ENCODE measurements around the gene SERPINH1. TPM values are rescaled to one million over a fixed set of nuclear protein-coding genes. Genes with fewer than 3 reads are reported as not detected.

Gene SERPINH1
- total and polyA plus RNA-seq, 2 donors (not counting 3 experiments of a cell fraction or from before 2014, with no cell fraction given): 409 to 816 TPM

DNA sequence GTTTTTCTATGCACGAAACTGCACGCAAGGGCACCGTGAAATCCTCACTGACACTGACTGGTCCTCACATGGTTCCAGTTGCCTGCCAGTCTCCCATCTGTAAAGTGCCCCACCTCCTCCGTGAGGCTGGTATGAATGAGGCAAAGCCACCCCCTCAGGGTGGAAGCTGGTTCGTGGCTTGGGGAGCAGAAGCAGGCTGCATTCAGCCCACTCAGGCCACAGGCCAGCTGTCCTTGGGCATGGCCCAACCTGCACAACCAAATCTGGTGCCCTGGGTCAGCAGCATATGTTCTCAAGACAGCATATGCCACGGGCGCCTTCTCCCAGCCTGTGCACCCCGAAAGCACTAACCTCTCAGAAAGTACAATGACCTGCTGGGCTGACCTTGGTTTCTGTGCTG, 29.3 kb downstream of the SERPINH1 start:
- Histone ChIP-seq H3K4me3 (replicated peaks in 1 of 3; ENCODE audit: insufficient read depth in 1 of 3, low read depth in 1 of 3, low read length in 3 of 3) (no peak overlapping the region), H3K4me1 (ENCODE audit: control insufficient read depth, extremely low read depth, insufficient read depth, low read length) (peaks cover 7% of the 10 kb centered on the region), H3K9me1 (replicated peaks; ENCODE audit: control insufficient read depth, extremely low read depth, insufficient read depth, low read length) (no peaks in the 10 kb centered on the region), H3K79me2 (ENCODE audit: control insufficient read depth, insufficient read depth, low read length) (no peaks in the 10 kb centered on the region), H3K27me3 (ENCODE audit: control insufficient read depth in 2 of 2, insufficient read depth in 2 of 2, low read length in 2 of 2) (no peaks in the 10 kb centered on the region), H3K9ac (replicated peaks; ENCODE audit: extremely low read depth, insufficient read depth, low read length) (no peak overlapping the region), H3K4me2 (ENCODE audit: insufficient read depth, low read length) (no peak overlapping the region), H2AFZ (ENCODE audit: low read depth, low read length) (no peak overlapping the region), H3K36me3 (ENCODE audit: control insufficient read depth in 2 of 2, extremely low read depth in 1 of 2, insufficient read depth in 2 of 2, low read length in 2 of 2) (no peaks in the 10 kb centered on the region), H4K20me1 (replicated peaks; ENCODE audit: control insufficient read depth, extremely low read depth, insufficient read depth, low read length) (no peaks in the 10 kb centered on the region), H3K27ac (ENCODE audit: insufficient read depth, low read depth, low read length) (no peak overlapping the region), H3K9me3 (replicated peaks; ENCODE audit: control insufficient read depth, insufficient read depth, low read length) (no peaks in the 10 kb centered on the region)
- POLR2A ChIA-PET: interaction anchor here (0.7 kb wide), 1 partner anchor 18 kb away, joined by 3 read pairs; no protein-coding TSS in a partner anchor
- intact Hi-C loops (cut with micrococcal nuclease): no loop called here
- FAIRE-seq (no peak), DNase-seq (ENCODE audit: low read depth, low spot score) (no peak)
- BruUV-seq (replicated peaks): no TSS peak
- CTCF ChIA-PET: no interaction called here
- dilution Hi-C loops (cut with MboI; ENCODE audit: extremely low pct_ligation_motif_present, low sequenced_read_pairs): no loop called here
- TF ChIP-seq GATA2 (IDR thresholded peaks at IDR 0.05; ENCODE audit: insufficient read depth, insufficient read length, low read depth, low read length) (no peak), POLR2A (IDR thresholded peaks at IDR 0.05; ENCODE audit: low read depth, low read length) (no peak), MAX (IDR thresholded peaks at IDR 0.05; ENCODE audit: insufficient read depth, insufficient read length) (no peak), POLR2AphosphoS5 (IDR thresholded peaks at IDR 0.05; ENCODE audit: insufficient read depth, low read depth, low read length) (no peak), FOS (IDR thresholded peaks at IDR 0.05; ENCODE audit: borderline replicate concordance, insufficient read depth, low read length) (no peak), CTCF (IDR thresholded peaks at IDR 0.05; ENCODE audit: extremely low read depth in 1 of 2, insufficient read depth in 1 of 2, low read depth in 1 of 2, low read length in 2 of 2) (no peak), MYC (IDR thresholded peaks at IDR 0.05; ENCODE audit: low read depth, low read length) (no peak), JUN (IDR thresholded peaks at IDR 0.05; ENCODE audit: borderline replicate concordance, insufficient read depth, insufficient read length, low read depth) (no peak), EZH2 (IDR thresholded peaks at IDR 0.05; ENCODE audit: borderline replicate concordance, low read depth, low read length, severe bottlenecking) (no peak)
